GM12878 (cell line): ENCODE measurements around the gene STEAP1B. TPM values are rescaled to one million over a fixed set of nuclear protein-coding genes. Genes with fewer than 3 reads are reported as not detected.
A peak's percentile ranks its signal among the peaks of the same experiment; 100 is the strongest.

Experiments used
- ATAC-seq: fragments of 200-7000 bp; cut with Tn5 transposase; 3 replicates; pipeline ENCODE4 v1.9.1; 2020; ENCODE audit warnings: mild to moderate bottlenecking, moderate library complexity
- BruUV-seq: library from RNA; stranded (reverse); fragments of 400-500 nt; replicated peaks from 2 replicates; lab custom pipeline; 2021; lab: Mats Ljungman, UMichigan
- CTCF ChIA-PET: fragments of 300-600 bp; sonication (Branson Sonifier 250); formaldehyde crosslinking; extraction: SDS; loops from one replicate; lab custom pipeline; 2021; ENCODE audit warnings: inconsistent platforms; lab: Yijun Ruan, JAX
- POLR2A ChIA-PET: fragments of 350-600 bp; formaldehyde crosslinking; extraction: SDS; loops from one replicate; lab custom pipeline; 2021; ENCODE audit warnings: inconsistent platforms; lab: Charles Lee
- RAD21 ChIA-PET: fragments of 300-600 bp; sonication (Branson Sonifier 250); formaldehyde crosslinking; loops from one replicate; lab custom pipeline; 2023; ENCODE audit warnings: antibody characterized with exemption; ENCODE audit not compliant: unreplicated experiment; lab: Charles Lee
- SMC1A ChIA-PET: fragments of 300-600 bp; sonication (Branson Sonifier 250); formaldehyde crosslinking; loops from one replicate; lab custom pipeline; 2023; ENCODE audit not compliant: unreplicated experiment, uncharacterized antibody; lab: Charles Lee
- DNase-seq: peaks from one replicate; pipeline ENCODE4 v3.0.0-alpha.2; 2011; ENCODE audit warnings: low read depth, low spot score
- FAIRE-seq: peaks from 3 replicates; lab custom pipeline; 2011; peaks lifted over from hg19 to GRCh38; lab: Jason Lieb, UNC
- H2AFZ ChIP-seq: 2 replicates; pipeline ENCODE4 v1.6.0; 2011; ENCODE audit warnings: low read depth, low read length, control low read depth; ENCODE audit not compliant: control insufficient read depth
- H3K27ac ChIP-seq: 2 replicates; pipeline ENCODE4 v1.5.1; 2011; ENCODE audit warnings: control low read depth; ENCODE audit not compliant: control insufficient read depth, insufficient read depth
- H3K27me3 ChIP-seq, 2 experiments: replicated peaks in 1 of 2; 2 replicates each; pipeline versions ENCODE4 v1.6.0 to v1.6.1; 2011; ENCODE audit warnings: low read length in 1 of 2; ENCODE audit not compliant: control insufficient read depth in 2 of 2, insufficient read depth in 2 of 2
- H3K36me3 ChIP-seq, 2 experiments: 2 replicates each; pipeline ENCODE4 v1.5.1; 2011; ENCODE audit warnings: low read length in 1 of 2; ENCODE audit not compliant: control insufficient read depth in 2 of 2, insufficient read depth in 2 of 2
- H3K4me1 ChIP-seq: 2 replicates; pipeline ENCODE4 v1.6.1; 2011; ENCODE audit warnings: mild to moderate bottlenecking, low read length, moderate library complexity, mixed read lengths; ENCODE audit not compliant: control insufficient read depth, insufficient read depth
- H3K4me2 ChIP-seq: 2 replicates; pipeline ENCODE4 v1.6.0; 2011; ENCODE audit warnings: control low read depth; ENCODE audit not compliant: control insufficient read depth, insufficient read depth
- H3K4me3 ChIP-seq: fragments of 200-600 bp; sonication (generic); 2 replicates; pipeline ENCODE4 v1.5.1; 2016
- H3K79me2 ChIP-seq: 2 replicates; pipeline ENCODE4 v1.6.0; 2011; ENCODE audit warnings: low read length; ENCODE audit not compliant: control insufficient read depth, insufficient read depth
- H3K9ac ChIP-seq: 2 replicates; pipeline ENCODE4 v1.8.0; 2011; ENCODE audit warnings: low read length, control low read depth, mixed read lengths; ENCODE audit not compliant: control insufficient read depth, insufficient read depth
- H3K9me3 ChIP-seq: replicated peaks from 3 replicates; pipeline ENCODE4 v1.5.1; 2011; ENCODE audit warnings: mild to moderate bottlenecking, low read length; ENCODE audit not compliant: control insufficient read depth, insufficient read depth
- H4K20me1 ChIP-seq: 2 replicates; pipeline ENCODE4 v1.6.0; 2011; ENCODE audit not compliant: control insufficient read depth, insufficient read depth
- BHLHE40 ChIP-seq, 2 experiments: fragments of 450-650 bp in 1 of 2; IDR thresholded peaks; 2 replicates each; pipeline ENCODE4 v1.6.1; 2011 to 2017; ENCODE audit warnings: low read depth in 2 of 2, borderline replicate concordance in 1 of 2, improper control_type of control experiment in 1 of 2, low read length in 1 of 2, mild to moderate bottlenecking in 1 of 2
- ETV6 ChIP-seq, 2 experiments: fragments of 450-650 bp in 1 of 2; IDR thresholded peaks in 1 of 2; conservative IDR thresholded peaks in 1 of 2; 2 replicates each; pipeline ENCODE4 v1.6.1; 2014; ENCODE audit warnings: antibody characterized with exemption in 1 of 2, borderline replicate concordance in 1 of 2, low read depth in 1 of 2, mild to moderate bottlenecking in 1 of 2, moderate library complexity in 1 of 2
- IKZF1 ChIP-seq: fragments of 450-650 bp; conservative IDR thresholded peaks from 2 replicates; pipeline ENCODE4 v1.6.1; 2017; ENCODE audit warnings: antibody characterized with exemption, mild to moderate bottlenecking
- POLR2A ChIP-seq: IDR thresholded peaks from 2 replicates; pipeline ENCODE4 v1.6.1; 2011; ENCODE audit warnings: low read depth, mild to moderate bottlenecking, low read length
- RUNX3 ChIP-seq: IDR thresholded peaks from 2 replicates; pipeline ENCODE4 v1.6.1; 2012; ENCODE audit warnings: low read length, inconsistent platforms
- SMAD5 ChIP-seq: IDR thresholded peaks from 2 replicates; pipeline ENCODE4 v1.6.1; 2016; ENCODE audit warnings: antibody characterized with exemption, low read depth
- SPI1 ChIP-seq: IDR thresholded peaks from 2 replicates; pipeline ENCODE4 v1.6.1; 2011; ENCODE audit warnings: low read depth, mild to moderate bottlenecking, low read length, moderate library complexity, borderline replicate concordance; ENCODE audit not compliant: insufficient read depth
- WGBS: methylation state at CpG from one replicate; pipeline ENCODE4 v1.1.6; 2016; ENCODE audit warnings: low lambda C conversion rate; ENCODE audit not compliant: insufficient replicate concordance, insufficient coverage; ENCODE audit errors: missing lambda C conversion rate; 5-methylcytosine and 5-hydroxymethylcytosine counted together
- in situ Hi-C: fragments of 300-500 bp; cut with MboI; formaldehyde crosslinking; loops from 9 replicates; pipeline ENCODE4 v1.14.3; 2018; ENCODE audit warnings: mixed read lengths
- intact Hi-C: fragments of 100-400 bp; cut with micrococcal nuclease; formaldehyde crosslinking; loops from one replicate; pipeline ENCODE4 v1.14.2; 2022; ENCODE audit not compliant: unreplicated experiment
- polyA plus RNA-seq, 11 experiments: library from polyadenylated mRNA; depleted of rRNA in 4 of 11; unstranded in 6 of 11; stranded (reverse) in 5 of 11; fragments of >200 nt; fragmentation: Nextera tagmentation in 4 of 11; fragmentation: Illumina TruSeq in 1 of 11; extraction: Ambion mirVana in 4 of 11; extraction: Trizol in 1 of 11; gene quantifications; 1 replicate in 1 of 11; 2 replicates in 10 of 11; pipeline versions ENCODE4 v1.2.1 to v1.2.3, GENCODE V29; 2011 to 2016; ENCODE audit warnings: inconsistent platforms in 2 of 11, missing spikeins in 2 of 11, low read depth in 1 of 11
- total RNA-seq, 4 experiments: library from RNA; depleted of rRNA in 3 of 4; stranded (reverse); fragments of >200 nt in 3 of 4; fragmentation: Illumina TruSeq in 1 of 4; extraction: Trizol in 1 of 4; gene quantifications; 2 replicates each; pipeline versions ENCODE4 v1.2.1 to v1.2.3, GENCODE V29; 2013 to 2021

Gene STEAP1B
- total and polyA plus RNA-seq, 10 of the 15 experiments (the other 5 are each of a cell fraction or from before 2014, with no cell fraction given), result 0.14 TPM; not detected in 9

- in situ Hi-C loops, result no loop called here
- peak; percentile 70 for ATAC-seq
- Histone ChIP-seq H3K27ac (no peak overlapping the region), H3K36me3 (no peaks in the 10 kb centered on the region), H3K4me3 (no peak overlapping the region), H3K9me3 (no peaks in the 10 kb centered on the region; the same call in 2 of the 3 replicates), H2AFZ (peak overlapping the region; percentile 63), H3K4me1 (peaks cover 10% of the 10 kb centered on the region), H3K79me2 (no peaks in the 10 kb centered on the region), H3K9ac (no peak overlapping the region), H3K4me2 (peak overlapping the region; percentile 69), H3K27me3 (no peaks in the 10 kb centered on the region), H4K20me1 (no peaks in the 10 kb centered on the region)
- DNase-seq, result peak; percentile 28
- no peak for FAIRE-seq
- intact Hi-C loops, result no loop called here
- no TSS peak for BruUV-seq
- TF ChIP-seq ETV6 (conservative IDR thresholded peaks at IDR 0.05 in 1 of 2, IDR thresholded peaks at IDR 0.05 in 1 of 2; ENCODE audit: borderline replicate concordance in 1 of 2, low read depth in 1 of 2) (peak in 1 of 2 experiments; percentile 47; a peak in 1 of 4 replicates), SMAD5 (no peak), IKZF1 (0 out of 2 replicates have a peak, but pooled peaks have one; percentile 19), BHLHE40 (IDR thresholded peaks at IDR 0.05; ENCODE audit: borderline replicate concordance in 1 of 2, low read depth in 2 of 2, low read length in 1 of 2) (peak; percentile 30 to 44; a peak in 2 of 4 replicates), SPI1 (peak; percentile 61), POLR2A (no peak), RUNX3 (0 out of 2 replicates have a peak, but pooled peaks have one; percentile 18)
- ChIA-PET SMC1A (interaction anchor here (1.0 to 2.5 kb wide), 3 partner anchors 28 to 376 kb away, joined by 3 to 13 read pairs (median 3); no protein-coding TSS in a partner anchor), RAD21 (interaction anchor here (3.4 kb wide), 1 partner anchor 371 kb away, joined by 13 read pairs; no protein-coding TSS in a partner anchor), CTCF (interaction anchor here (8.1 kb wide), 1 partner anchor 372 kb away, joined by 74 read pairs; no protein-coding TSS in a partner anchor), POLR2A (no interaction called here)
- WGBS, result 12% methylated on average over 5 of the region's 5 CpGs
Measured at GRCh38 chr7:22481726-22482125, 18.3 kb downstream of the STEAP1B start.
